NT2/D1 (cell line): Measurements from ENCODE around the gene RPL5.

Source experiments
- YY1 ChIP-seq: IDR thresholded peaks from 2 replicates; pipeline ENCODE4 v1.6.1; 2011; ENCODE audit not compliant: insufficient read length, insufficient read depth
- ZNF274 ChIP-seq: IDR thresholded peaks from 2 replicates; pipeline ENCODE4 v1.6.1; 2011; ENCODE audit warnings: mild to moderate bottlenecking, low read depth, low read length

DNA sequence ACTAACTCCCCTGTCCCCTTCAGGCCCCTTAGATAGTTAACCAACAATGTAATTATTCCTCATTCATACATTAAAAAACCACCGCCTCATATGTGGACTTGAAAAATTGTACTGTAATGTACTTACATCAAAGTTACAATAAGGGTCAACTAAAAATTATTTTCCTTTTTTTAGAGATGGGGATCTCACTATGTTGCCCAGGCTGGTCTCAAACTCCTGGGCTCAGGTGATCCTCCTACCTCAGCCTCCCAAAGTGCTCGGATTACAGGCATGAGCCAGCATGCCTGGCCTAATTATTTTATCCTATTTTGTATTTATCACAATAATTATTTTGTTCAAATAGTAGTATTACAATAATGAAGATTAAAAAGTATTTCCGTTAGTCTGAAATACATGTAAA is 12.6 kb downstream of the RPL5 start:
- TF ChIP-seq ZNF274 (no peak), YY1 (no peak)
